SH-SY5Y (cell line): Measurements from ENCODE around the gene MAN1B1.

Experiments used
- GATA2 ChIP-seq: IDR thresholded peaks from 2 replicates; pipeline ENCODE4 v1.6.1; 2011; ENCODE audit warnings: mild to moderate bottlenecking, low read depth, low read length
- GATA3 ChIP-seq: IDR thresholded peaks from 2 replicates; pipeline ENCODE4 v1.6.1; 2011; ENCODE audit warnings: low read depth, mild to moderate bottlenecking, low read length, moderate library complexity

- TF ChIP-seq GATA2 (no peak), GATA3 (no peak)
Observed at GRCh38 chr9:137049544-137050449, 37.0 kb upstream of the MAN1B1 start.
